Non-pigmented ciliary epithelial cell (primary cell): ENCODE measurements around the gene CCL2.

Source experiments
- DNase-seq: peaks from one replicate; pipeline ENCODE4 v3.0.0-alpha.2; 2010; ENCODE audit warnings: low read depth

CCL2 gene

GRCh38 chr17:34241062-34241461 is 14.0 kb upstream of the CCL2 start:
- no peak for DNase-seq

- no peak for DNase-seq
Measured at GRCh38 chr17:34242587-34243363, 12.3 kb upstream of the CCL2 start.

GRCh38 chr17:34243364-34244320 is 11.4 kb upstream of the CCL2 start:
- DNase-seq, result no peak

DNA sequence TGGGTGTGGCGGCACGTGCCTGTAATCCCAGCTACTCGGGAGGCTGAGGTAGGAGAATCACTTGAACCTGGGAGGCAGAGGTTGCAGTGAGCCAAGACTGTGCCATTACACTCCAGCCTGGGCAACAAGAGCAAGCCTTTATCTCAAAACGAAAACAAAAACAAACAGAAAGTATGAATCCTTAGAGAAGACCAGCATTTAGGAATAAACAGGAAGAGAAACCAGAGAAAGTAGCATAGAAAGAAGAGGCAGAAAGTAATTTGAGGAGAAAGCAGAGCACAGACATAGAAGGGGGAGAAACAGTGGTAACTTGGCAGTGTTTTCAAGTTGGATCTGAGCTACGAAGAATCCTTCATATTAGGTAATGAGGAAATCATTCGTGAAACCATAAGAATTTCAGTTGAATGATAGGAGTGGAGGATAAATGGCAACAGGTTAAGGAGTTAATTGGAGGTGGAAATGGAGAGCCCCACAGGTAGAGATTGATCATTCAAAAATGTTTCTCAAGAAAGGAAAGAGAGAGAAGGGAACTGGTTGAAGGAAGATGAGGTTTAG is 9.7 kb upstream of the CCL2 start:
- DNase-seq, result no peak

GRCh38 chr17:34246446-34246845 is 8.6 kb upstream of the CCL2 start:
- DNase-seq, result no peak

- DNase-seq, result no peak
Measured at GRCh38 chr17:34246881-34247280, 8.2 kb upstream of the CCL2 start.

GRCh38 chr17:34248511-34249024 is 6.5 kb upstream of the CCL2 start:
- peak; percentile 63 for DNase-seq

DNA sequence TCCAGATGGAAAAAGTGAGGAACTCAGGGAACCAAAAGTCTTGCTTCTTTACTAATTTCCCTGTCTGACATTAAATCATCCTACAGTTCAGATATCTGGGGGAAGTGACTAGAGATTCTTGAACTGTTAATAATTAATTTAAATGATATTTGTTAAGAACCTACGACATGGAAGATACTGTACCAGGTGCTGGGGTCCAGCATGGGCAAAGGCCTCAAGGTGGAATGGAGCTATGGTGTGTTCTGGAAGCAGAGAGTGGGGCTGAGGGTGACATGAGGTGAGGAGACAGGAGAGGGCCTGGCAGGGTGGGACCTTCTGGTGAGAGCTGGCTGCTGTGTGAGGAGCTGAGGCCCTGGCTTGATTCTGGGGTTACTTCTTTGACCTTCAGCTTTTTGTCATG is 6.0 kb upstream of the CCL2 start:
- no peak for DNase-seq

GRCh38 chr17:34249478-34249877 is 5.6 kb upstream of the CCL2 start:
- no peak for DNase-seq

DNA sequence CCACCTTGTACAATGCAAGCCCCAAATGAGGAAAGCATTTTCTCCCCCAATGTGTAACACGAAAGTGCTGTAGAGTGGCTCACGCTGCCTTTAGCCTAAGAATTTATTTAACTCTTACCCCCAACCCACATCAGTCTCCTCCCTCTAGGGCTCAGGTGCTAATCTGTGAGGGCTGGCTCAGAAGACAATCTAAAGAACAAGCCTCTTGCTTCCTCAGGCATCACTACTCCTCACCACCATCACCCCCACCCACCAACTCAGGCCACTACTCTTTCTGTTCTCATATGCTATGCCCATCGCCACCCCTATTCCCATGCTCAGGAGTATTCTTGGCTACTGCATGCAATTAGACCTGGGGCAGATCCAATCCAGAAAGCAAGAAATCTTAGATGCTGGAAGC is 3.9 kb upstream of the CCL2 start:
- no peak for DNase-seq

- DNase-seq, result no peak
Measured at GRCh38 chr17:34252095-34252443, 3.0 kb upstream of the CCL2 start.

GRCh38 chr17:34252444-34253138 is 2.5 kb upstream of the CCL2 start:
- no peak for DNase-seq

GRCh38 chr17:34253139-34253525 is 2.0 kb upstream of the CCL2 start:
- DNase-seq, result no peak

- no peak for DNase-seq
Measured at GRCh38 chr17:34254146-34254545, 939 bp upstream of the CCL2 start.

- no peak for DNase-seq
Measured at GRCh38 chr17:34255381-34255732, 272 bp downstream of the CCL2 start.

- no peak for DNase-seq
Measured at GRCh38 chr17:34255841-34256240, 756 bp downstream of the CCL2 start.

DNA sequence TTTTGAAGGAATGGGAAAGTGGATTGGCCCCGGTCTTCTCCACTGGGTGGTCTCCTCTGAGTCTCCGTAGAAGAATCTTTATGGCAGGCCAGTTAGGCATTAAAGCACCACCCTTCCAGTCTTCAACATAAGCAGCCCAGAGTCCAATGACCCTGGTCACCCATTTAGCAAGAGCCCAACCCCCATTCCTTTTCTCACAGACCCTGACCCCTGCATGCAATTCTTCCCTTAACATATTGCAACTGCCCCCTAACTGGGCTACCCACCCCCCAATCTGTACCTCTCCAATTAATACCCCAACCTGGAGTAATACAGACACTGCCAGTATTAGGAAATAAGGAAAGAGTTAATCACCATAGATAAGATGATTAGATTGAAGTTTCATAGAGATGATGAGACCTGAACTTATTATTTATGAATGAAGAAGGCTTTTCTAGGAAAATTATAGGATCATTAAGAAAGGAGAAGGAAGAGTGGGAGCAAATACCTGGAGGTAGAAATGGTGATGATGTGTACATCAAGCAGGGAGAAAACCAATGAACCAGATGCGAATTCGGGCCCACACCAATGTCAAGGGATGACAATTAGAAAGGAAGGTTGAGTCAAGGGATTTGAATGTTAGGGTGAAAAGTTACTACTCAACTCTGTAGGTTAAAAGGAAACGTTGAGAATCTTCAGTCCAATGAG is 2.4 kb downstream of the CCL2 start:
- DNase-seq, result no peak

- DNase-seq, result no peak
Measured at GRCh38 chr17:34257986-34258326, 2.9 kb downstream of the CCL2 start.

DNA sequence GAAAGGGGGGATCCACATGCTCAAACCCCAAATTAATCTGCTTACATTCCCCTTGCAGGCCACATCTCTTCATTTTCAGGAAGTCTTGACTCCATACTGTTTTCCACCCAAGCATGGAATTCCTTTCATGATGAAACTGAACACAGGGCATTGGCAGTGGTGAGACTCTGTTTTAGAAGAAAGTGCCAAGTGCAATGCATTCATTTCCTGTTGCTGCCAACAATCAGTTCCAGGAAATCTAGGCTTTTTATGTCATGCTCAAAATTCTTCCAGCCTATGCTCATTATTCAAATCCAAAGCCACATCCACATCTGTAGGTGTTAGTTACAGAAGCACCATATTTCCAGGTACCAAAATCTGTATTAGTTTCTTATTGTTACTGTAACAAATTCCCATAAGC is 4.1 kb downstream of the CCL2 start:
- DNase-seq, result no peak

GRCh38 chr17:34260861-34261260 is 5.8 kb downstream of the CCL2 start:
- no peak for DNase-seq

DNA sequence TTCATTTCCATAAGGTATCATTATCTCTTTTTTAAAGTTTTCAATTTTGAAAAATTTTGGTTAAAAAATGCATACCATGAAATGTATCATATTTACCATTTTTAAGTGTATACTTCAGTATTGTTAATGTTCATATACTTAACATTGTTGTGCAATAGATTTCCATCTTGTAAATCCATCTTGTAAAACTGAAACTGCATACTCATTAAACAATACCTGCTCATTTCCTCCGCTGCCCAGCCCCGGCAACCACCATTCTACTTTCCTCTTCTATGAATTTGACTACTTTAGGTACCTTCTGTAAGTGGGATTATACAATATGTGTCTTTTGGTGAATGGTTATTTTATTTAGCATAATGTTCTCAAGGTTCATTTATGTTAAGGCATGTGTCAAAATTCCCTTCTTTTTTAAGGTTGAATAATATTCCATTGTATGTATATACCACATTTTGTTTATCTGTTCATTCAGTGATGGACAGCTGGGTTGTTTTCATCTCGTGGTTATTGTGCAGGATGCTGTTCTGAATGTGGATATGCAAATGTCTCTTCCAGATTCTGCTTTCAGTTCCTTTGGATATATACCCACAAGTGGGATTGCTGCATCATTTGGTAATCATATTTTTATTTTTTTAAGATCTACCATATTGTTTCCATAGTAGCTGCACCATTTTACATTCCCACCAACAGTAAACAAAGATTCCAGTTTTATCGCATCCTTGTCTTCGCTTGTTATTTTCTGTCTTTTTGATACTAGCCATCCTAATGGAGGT is 6.7 kb downstream of the CCL2 start:
- DNase-seq, result no peak
